EL (cell line): ENCODE results near the gene RUNX1.

Experiments
- DNase-seq: peaks from one replicate; pipeline ENCODE4 v3.0.0-alpha.2; 2016

RUNX1 gene

GRCh38 chr21:34939673-34940331 is 109.3 kb downstream of the RUNX1 start:
- DNase-seq = no peak

DNA sequence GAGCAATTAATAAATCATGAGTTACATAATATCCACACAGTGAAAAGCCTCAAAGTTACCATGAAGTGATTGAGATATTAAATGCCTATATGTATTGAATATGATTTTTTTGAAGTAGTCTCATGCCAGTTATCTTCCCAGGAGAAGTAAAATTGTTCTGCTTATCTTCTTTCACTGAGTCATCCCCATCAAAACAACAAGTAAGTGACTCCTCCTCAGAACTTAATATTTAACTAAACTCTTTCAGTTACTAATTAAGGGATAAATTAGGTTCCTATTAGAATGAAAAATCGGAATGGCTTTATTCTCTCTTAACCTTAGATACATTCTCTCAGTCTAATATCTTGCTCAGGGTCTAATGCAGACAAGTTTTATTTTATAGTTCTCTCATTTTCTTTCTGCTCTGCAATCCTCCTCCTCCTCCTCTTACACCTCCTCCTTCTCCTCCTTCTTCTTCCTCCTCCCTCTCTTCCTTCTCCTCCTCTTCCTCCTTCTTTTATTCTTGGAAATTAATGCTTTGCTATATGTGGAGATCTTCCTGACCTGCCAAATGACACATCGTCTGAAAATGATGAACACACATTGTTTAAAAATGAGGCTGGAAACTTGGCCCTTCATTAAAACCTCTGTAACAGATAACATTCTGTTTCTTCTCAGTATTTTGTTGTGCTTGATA is 110.9 kb downstream of the RUNX1 start:
- DNase-seq = peak; percentile 52

DNA sequence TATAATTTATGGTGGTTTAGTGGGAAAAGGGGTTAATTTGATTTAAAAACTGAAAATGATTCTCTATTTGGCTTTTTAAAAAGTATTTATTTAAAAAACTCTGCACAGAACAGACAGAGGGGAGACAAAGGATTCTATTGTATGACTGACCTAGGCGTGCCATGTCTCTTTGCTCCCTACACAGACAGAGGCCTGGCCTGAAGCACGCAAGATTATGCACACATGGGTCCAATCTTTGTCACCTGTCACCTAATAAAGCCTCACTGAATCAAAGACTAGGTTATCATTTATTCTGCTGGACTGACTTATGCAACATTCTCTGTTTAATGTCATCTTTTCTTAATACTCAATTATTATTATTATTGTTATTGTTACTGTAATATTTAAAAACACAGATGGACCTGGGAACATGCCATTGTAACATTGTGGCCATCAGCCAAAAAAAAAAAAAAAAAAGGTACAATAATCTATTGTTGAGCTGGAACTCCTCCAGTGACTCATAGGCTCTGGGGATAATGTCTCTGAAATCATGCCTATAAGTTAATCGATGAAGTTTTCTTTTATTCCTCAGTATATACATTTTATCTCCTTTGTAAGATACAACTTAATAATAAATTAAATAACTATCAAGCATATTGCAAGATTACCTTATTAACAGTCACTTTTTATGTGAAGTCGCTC is 112.1 kb downstream of the RUNX1 start:
- peak; percentile 18 for DNase-seq

DNA sequence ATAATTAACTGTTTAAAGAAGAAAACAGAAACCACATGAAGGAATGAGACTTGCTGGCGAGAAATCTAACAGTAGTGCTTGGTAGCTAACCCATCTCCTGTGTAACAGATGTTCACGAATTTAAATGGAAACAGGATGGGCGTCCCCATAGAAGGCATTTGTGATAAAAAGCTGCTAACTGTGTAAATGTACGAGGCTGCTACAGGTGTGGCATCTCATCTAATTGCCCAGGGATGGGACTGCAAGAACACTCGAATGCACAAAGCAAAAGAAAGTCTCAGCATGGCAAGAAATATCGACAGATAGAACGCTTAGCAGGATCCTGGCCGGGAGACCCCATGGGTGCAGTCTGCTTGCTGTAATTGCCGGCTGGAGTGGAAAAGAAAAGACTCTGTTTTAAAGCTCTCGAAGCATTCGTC is 112.7 kb downstream of the RUNX1 start:
- no peak for DNase-seq

DNA sequence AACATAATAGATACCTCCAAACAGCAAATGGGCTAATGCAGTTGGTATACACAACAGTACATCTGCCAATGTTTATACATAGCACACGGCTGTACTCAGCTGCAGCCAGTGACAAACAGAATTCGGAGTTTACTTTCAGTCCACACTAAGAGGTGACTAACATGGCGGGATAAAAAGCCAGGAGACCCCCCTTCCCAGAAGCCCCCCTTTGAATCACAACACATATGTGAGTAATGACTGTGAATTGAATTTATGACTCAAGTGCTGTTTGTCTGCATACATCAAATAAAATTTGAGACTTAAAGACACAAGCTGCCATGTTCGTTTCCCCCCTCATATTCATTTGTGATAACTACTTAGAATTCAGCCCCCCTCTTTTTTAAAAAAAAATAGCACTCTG is 113.2 kb downstream of the RUNX1 start:
- DNase-seq = peak; percentile 20

GRCh38 chr21:34935452-34935851 is 113.7 kb downstream of the RUNX1 start:
- no peak for DNase-seq

DNA sequence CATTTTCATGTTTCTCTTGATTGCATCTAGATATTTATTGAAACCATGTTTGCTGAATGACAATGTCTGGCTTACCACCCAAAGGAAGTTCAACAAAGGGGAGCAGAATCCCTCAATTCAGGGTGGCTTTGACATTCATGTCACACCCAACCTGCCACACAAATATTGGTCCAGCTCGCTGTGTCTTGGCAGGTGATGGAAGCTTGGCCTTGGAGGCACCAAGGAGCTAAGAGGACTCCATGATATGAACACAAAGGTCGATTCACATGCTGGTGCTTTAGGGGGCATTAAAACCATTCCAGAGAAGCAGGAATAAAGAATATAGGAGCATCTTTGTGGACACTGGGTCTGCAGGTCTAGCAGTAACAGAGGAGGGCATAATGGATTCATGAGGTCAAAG is 114.8 kb downstream of the RUNX1 start:
- no peak for DNase-seq

DNA sequence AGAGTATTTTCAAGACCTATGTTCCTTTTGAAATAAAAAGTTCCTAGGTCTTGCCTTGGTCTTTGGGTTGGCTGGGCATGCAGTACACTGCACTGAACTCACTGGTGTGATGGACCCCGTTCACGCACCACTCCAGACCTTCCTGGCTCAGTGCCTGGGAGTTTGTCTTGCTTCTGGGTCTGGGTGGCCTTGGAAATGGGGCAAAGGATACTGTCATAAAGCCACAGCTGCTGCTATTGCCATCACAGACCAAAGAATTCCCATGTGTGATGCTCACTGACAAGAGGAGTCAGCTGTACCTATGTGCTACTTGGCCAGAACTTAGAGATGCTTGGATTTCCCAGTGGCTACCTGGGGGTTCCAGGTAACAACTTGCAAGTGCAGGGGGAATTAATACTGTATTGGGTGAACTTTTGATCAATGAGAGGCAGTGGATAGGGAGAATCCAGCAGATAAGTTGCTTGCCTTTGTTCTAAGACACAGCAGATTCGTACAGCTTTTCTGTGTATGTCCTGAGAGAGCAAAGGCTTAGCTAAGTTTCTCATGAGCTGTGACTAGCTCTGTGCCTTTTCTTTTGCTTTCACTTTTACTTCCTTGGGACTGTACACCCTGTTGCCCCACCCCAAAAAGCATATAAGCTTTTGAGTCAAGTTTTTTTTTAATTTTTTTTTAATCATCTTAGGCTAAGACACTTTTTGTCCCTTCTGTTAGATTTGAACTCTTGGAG is 115.3 kb downstream of the RUNX1 start:
- no peak for DNase-seq

DNA sequence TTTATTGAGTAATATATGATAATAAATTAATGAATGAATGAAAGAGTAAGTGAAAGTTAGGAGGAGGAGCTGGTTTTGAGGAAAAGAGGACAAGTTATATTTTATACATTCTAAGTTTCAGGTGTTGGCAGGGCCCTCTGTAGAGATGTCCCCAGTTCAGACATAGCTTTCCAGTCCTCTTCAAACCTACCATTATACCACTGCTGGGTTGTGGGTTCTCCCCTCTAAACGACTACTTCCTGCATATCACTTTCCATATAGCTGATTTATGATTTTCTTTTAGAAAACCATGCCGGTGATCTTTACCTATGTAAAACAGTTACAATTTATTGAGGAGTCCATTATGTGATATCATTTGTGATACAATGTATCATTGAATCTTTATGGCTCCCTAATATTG is 116.9 kb downstream of the RUNX1 start:
- no peak for DNase-seq

DNA sequence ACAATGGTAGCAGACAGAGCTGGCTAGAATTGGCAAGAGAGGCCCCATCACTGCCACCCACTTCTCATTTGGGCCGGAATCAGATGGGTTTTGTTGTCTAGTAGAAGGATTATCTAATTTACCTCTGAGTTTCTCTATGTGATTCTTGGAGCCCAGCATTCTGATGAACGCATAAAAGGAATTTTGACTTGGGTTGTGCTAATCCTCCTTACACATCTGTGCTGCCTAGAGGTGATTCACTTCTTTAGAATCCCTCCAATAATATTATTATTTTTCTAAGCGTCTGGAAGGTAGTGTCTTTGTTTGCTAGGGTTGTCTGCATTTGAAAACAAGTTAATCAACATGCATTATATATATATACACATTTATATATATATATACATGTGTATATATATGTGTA is 118.1 kb downstream of the RUNX1 start:
- peak; percentile 50 for DNase-seq

DNA sequence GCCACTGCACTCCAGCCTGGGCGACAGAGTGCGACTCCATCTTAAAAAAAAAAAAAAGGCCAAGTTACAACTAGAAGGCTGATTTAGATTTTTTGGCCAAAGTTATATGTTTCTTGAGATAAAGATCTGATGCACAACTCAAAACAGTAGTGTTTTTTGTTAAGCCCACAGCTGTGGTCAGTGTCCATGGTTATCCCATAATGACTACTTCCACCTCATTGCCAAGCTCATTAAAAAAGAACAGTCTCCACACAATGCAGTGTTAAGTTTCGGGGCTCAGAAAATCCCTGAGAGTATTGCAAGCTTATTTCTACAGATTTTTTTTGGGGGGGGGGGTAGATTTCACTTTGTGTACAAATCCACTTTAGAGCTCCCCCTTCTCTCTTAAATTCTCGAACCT is 120.5 kb downstream of the RUNX1 start:
- DNase-seq = no peak

DNA sequence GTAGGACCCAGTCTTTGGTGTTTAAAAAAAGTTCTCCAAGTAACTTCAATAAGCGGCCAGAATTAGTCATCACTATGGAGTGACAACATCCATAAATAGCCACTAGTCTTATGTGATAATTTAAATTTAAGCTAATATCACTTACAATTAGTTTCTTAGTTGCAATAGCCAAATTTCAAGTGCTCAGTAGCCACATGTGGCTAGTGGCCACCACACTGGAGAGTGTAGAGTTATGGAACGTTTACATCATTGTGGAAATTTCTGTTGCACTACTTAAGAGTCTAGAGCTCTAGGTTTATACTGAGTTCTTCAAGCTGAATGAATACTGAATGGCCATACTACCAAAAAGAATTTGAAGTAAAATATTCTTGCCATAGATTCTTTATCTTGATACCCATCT is 121.1 kb downstream of the RUNX1 start:
- DNase-seq = no peak

DNA sequence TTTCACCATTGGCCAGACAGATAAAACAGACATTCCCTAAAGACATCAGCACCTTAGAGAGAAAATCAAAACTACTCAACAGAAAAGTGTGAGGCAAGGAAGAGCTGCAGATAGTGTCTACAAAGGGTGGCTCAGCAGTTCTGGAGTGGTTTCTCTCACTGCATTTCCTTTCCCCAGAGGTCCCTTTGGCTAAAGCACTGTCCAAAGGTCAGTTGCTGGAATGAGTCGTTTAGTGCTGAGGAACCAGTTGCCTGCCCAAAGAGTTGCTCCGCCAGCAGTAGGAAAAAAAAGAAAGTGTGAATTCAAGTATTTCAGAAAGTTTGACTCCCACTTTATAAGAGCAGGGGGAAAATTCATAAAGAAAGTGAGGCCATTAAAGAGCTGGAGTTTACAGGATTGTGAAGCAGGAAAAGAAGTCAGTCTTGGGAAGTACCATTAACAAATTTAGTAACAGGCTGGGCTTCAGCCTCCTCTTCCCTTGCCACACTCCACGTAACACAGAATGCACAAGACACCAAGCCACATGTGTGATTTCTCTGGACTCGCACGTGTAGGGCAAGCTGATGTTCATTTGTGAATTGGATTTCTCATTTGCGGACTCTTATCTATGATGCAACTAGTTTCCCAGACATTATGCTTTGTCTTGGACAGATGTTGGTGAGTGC is 122.2 kb downstream of the RUNX1 start:
- DNase-seq = peak; percentile 43

DNA sequence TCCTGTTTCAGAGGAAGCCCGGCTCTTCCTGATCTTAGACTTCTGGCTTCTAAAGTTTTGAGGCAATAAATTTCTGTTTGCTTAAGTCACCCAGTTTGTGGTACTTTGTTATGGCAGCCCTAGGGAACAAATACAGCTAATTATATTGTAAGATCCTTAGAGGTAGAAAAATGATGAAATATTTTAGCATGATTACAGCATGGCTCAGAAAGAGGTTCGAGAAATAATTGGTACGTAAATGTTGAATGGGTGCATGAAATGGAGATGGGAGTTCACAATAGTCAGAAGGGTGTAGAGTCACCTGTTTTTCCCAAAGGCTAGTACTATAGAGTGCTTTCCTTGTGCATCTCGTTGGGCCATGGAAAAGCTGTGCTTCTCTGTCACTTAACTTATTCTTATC is 123.5 kb downstream of the RUNX1 start:
- DNase-seq = no peak

GRCh38 chr21:34924771-34925419 is 124.2 kb downstream of the RUNX1 start:
- no peak for DNase-seq

DNA sequence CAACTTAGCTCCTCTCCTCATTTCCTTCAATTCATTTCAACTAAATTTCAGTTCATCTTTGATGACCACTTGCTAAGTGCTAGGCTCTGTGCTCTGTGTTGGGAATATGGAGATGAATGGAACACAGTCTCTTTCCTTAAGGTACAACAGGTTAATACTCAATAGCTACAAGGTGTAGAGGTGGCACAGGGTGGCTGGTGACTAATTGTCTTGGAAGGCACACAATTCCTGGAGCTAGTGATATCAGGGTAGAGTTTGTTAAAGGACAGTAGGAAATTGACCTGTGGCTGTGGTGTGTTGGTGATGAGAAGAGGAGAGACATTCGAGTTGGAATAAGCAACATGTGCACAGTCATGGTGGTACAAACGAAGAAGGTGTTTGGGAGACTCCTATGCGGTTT is 124.9 kb downstream of the RUNX1 start:
- DNase-seq = no peak

DNA sequence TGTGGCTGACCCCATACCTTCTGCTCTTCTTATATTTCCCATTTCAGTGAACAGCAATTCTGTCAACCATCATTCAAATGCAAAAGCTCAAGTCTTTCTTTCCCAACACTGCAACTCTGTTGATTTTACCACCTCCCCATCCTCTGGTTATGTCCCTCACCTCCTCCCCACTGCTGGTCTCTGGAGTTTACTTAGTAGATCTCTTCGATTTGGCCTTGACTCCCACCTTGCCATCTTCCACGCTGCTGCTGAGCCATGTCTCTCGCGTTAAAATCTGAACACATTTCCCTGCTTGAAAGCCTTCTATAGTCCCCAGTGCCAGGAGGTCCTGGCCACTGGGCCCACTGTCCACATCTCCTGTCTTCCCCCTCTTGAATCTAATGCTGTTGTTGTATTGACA is 125.5 kb downstream of the RUNX1 start:
- no peak for DNase-seq

DNA sequence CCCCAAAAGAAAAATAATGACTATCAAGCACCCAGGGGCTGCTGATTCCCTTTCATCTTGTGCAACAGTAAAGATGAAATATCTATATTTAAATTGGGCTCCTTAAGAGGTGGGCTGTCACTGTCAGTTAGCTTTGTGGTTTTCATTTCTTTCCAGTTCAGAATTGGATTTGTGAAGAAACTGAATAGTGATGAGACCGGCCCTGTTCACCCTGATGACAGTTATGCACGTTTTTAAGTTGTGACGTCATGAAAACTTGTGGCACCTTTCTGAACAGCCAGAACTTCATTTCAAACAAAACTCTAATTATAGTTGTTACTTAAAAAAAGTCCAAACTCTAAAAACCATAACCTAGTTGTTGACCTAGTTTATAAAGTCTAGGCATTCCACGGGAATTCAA is 125.9 kb downstream of the RUNX1 start:
- no peak for DNase-seq

- DNase-seq = no peak
Observed at GRCh38 chr21:34922479-34922878, 126.6 kb downstream of the RUNX1 start.

DNA sequence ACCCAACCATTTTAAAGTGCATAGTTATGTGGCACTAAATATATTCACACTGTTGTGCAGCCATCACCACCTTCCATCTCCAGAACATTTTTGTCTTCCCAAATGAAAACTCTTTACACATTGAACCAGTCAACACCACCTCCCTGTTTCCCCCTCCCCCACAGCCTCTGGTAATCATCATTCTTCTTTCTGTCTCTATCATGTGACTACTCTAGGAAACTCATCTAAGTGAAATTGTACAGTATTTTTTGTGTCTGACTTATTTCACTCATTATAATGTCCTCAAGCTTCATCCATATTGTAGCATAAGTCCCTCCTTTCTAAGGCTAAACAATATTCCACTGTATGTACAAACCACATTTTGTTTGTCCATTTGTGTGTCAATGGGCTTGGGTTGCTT is 128.0 kb downstream of the RUNX1 start:
- DNase-seq = no peak

- no peak for DNase-seq
Observed at GRCh38 chr21:34919406-34919805, 129.7 kb downstream of the RUNX1 start.

GRCh38 chr21:34916446-34916845 is 132.7 kb downstream of the RUNX1 start:
- peak; percentile 90 for DNase-seq
